22Rv1 (cell line): ENCODE data around the gene VPREB3.
"Not testable (repeated sequence)": the region's sequence is repeated elsewhere in the genome, so short reads cannot be mapped to it uniquely, and the experiment has no call there.

ENCODE experiments used
- ZFX ChIP-seq: fragments of 450-650 bp; IDR thresholded peaks from 2 replicates; pipeline ENCODE4 v1.6.1; 2017; ENCODE audit warnings: antibody characterized with exemption, borderline replicate concordance
- TF ChIP-seq, protein P1 (sequence below): fragments of 450-650 bp; IDR thresholded peaks from 2 replicates; pipeline ENCODE4 v1.5.1; 2017; ENCODE audit warnings: mild to moderate bottlenecking

DNA sequence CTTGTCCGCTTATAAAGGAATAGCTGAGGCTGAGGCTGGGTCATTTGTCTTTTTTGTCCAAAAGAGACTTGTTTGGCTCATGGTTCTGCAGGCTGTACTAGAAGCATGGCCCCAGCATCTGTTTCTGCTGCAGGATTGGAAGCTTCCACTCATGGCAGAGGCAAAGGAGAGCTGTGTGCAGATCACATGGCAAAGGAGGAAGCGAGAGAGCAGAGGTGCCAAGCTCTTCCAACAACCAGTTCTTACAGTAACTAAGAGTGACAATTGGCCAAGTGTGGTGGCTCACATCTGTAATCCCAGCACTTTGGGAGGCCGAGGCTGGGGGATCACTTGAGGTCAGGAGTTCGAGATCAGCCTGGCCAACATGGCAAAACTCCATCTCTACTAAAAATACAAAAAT lies 26.1 kb downstream of the VPREB3 start:
- TF ChIP-seq, protein P1, sequence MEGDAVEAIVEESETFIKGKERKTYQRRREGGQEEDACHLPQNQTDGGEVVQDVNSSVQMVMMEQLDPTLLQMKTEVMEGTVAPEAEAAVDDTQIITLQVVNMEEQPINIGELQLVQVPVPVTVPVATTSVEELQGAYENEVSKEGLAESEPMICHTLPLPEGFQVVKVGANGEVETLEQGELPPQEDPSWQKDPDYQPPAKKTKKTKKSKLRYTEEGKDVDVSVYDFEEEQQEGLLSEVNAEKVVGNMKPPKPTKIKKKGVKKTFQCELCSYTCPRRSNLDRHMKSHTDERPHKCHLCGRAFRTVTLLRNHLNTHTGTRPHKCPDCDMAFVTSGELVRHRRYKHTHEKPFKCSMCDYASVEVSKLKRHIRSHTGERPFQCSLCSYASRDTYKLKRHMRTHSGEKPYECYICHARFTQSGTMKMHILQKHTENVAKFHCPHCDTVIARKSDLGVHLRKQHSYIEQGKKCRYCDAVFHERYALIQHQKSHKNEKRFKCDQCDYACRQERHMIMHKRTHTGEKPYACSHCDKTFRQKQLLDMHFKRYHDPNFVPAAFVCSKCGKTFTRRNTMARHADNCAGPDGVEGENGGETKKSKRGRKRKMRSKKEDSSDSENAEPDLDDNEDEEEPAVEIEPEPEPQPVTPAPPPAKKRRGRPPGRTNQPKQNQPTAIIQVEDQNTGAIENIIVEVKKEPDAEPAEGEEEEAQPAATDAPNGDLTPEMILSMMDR = not testable (repeated sequence)
- TF ChIP-seq ZFX = not testable (repeated sequence)
